ENCODE measurements around the gene ENO2.
A peak's percentile ranks its signal among the peaks of the same experiment; 100 is the strongest.
"Not testable (repeated sequence)": the region's sequence is repeated elsewhere in the genome, so short reads cannot be mapped to it uniquely, and the experiment has no call there.

ENO2 gene

GRCh38 chr12:6886206-6886999 is 28.0 kb upstream of the ENO2 start:
- DNase-seq, result not testable (repeated sequence)

GRCh38 chr12:6887460-6887859 is 26.9 kb upstream of the ENO2 start:
- DNase-seq, result no peak

GRCh38 chr12:6888360-6888759 is 26.0 kb upstream of the ENO2 start:
- no peak for DNase-seq

GRCh38 chr12:6888794-6889193 is 25.6 kb upstream of the ENO2 start:
- DNase-seq, result not testable (repeated sequence)

- not testable (repeated sequence) for DNase-seq
These were observed 24.4 kb upstream of the ENO2 start for GRCh38 chr12:6889775-6890573.

- DNase-seq, result peak; percentile 98
These were observed 23.4 kb upstream of the ENO2 start for GRCh38 chr12:6890789-6891645.

GRCh38 chr12:6891646-6892001 is 22.8 kb upstream of the ENO2 start:
- no peak for DNase-seq

- not testable (repeated sequence) for DNase-seq
These were observed 21.7 kb upstream of the ENO2 start for GRCh38 chr12:6892683-6893082.

GRCh38 chr12:6894321-6894720 is 20.1 kb upstream of the ENO2 start:
- DNase-seq, result no peak

GRCh38 chr12:6896846-6897435 is 17.4 kb upstream of the ENO2 start:
- no peak for DNase-seq

- no peak for DNase-seq
These were observed 15.0 kb upstream of the ENO2 start for GRCh38 chr12:6899427-6899826.

GRCh38 chr12:6899837-6900519 is 14.4 kb upstream of the ENO2 start:
- peak; percentile 33 to 71 for DNase-seq

- no peak for DNase-seq
These were observed 11.9 kb upstream of the ENO2 start for GRCh38 chr12:6902448-6902847.

GRCh38 chr12:6903722-6904121 is 10.7 kb upstream of the ENO2 start:
- DNase-seq, result no peak

GRCh38 chr12:6904280-6905276 is 9.8 kb upstream of the ENO2 start, which contains the start of gene LRRC23:
Gene LRRC23 (plus strand): TSS chr12:6904822. CDS start chr12:6905634, 812 bp downstream.
- peak; percentile 99 for DNase-seq

GRCh38 chr12:6905414-6906040 is 8.9 kb upstream of the ENO2 start:
- DNase-seq, result no peak

GRCh38 chr12:6908141-6908540 is 6.2 kb upstream of the ENO2 start:
- not testable (repeated sequence) for DNase-seq

- no peak for DNase-seq
These were observed 4.8 kb upstream of the ENO2 start for GRCh38 chr12:6909421-6910145.

GRCh38 chr12:6912164-6912935 is 2.0 kb upstream of the ENO2 start:
- DNase-seq, result no peak

Data from CD4-positive, alpha-beta T cell treated with Interleukin-4 for 1 hour (primary cell).